GM18861 (cell line): ENCODE data around the gene RTN4RL2.
"Not testable (repeated sequence)": the region's sequence is repeated elsewhere in the genome, so short reads cannot be mapped to it uniquely, and the experiment has no call there.

Source experiments
- ATAC-seq: cut with Tn5 transposase; IDR thresholded peaks from one replicate; pipeline ENCODE4 v1.9.1; 2021; ENCODE audit not compliant: unreplicated experiment

Gene RTN4RL2

GRCh38 chr11:57432714-57433163 is 27.6 kb upstream of the RTN4RL2 start:
- no peak for ATAC-seq

GRCh38 chr11:57434640-57435546 is 25.4 kb upstream of the RTN4RL2 start:
- no peak for ATAC-seq

GRCh38 chr11:57436031-57436430 is 24.3 kb upstream of the RTN4RL2 start:
- no peak for ATAC-seq

- ATAC-seq, result no peak
These were observed 21.7 kb upstream of the RTN4RL2 start for GRCh38 chr11:57438345-57439285.

- no peak for ATAC-seq
These were observed 20.5 kb upstream of the RTN4RL2 start for GRCh38 chr11:57439786-57440185.

- ATAC-seq, result no peak
These were observed 19.4 kb upstream of the RTN4RL2 start for GRCh38 chr11:57440744-57441414.

GRCh38 chr11:57444362-57445121 is 15.8 kb upstream of the RTN4RL2 start:
- no peak for ATAC-seq

GRCh38 chr11:57445122-57445394 is 15.3 kb upstream of the RTN4RL2 start:
- ATAC-seq, result not testable (repeated sequence)

- ATAC-seq, result no peak
These were observed 14.3 kb upstream of the RTN4RL2 start for GRCh38 chr11:57446055-57446454.

- ATAC-seq, result no peak
These were observed 6.7 kb upstream of the RTN4RL2 start for GRCh38 chr11:57453543-57454177.

GRCh38 chr11:57456960-57457642 is 3.2 kb upstream of the RTN4RL2 start:
- peak; percentile 50 for ATAC-seq

GRCh38 chr11:57457643-57458023 is 2.7 kb upstream of the RTN4RL2 start:
- no peak for ATAC-seq

- no peak for ATAC-seq
These were observed 2.3 kb upstream of the RTN4RL2 start for GRCh38 chr11:57458060-57458409.

GRCh38 chr11:57458410-57459163 is 1.7 kb upstream of the RTN4RL2 start:
- no peak for ATAC-seq

- no peak for ATAC-seq
These were observed 935 bp upstream of the RTN4RL2 start for GRCh38 chr11:57459164-57460021.

- no peak for ATAC-seq
These were observed 726 bp downstream of the RTN4RL2 start for GRCh38 chr11:57460758-57461749.
